Stimulated activated naive CD4-positive, alpha-beta T cell (primary cell): ENCODE data around the gene PTTG1.

Experiments
- DNase-seq, 6 experiments: peaks; one replicate each; lab custom pipeline; 2025; lab: John Stamatoyannopoulos, UW

PTTG1 gene

DNA sequence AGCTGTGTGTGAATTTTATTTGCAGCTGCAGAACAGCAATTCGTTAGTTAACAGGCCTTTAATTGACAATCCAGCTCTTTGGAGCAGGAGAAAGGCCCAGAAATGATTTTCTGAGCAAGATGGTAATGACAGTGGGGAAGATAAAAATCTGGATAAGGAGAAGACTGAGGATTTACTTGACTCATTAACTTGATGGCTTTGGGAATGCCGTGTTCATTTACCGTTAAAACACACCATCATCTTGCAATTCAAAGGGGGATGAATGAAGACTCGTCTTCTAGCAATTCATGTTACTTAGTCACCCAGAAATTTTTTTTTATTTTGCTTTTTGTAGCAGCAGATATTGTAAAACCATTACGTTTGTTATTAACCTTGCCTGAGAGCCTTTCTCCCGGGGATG lies 52.0 kb downstream of the PTTG1 start:
- DNase-seq: no peak

- DNase-seq: no peak
Observed at GRCh38 chr5:160474084-160474483, 52.4 kb downstream of the PTTG1 start.

DNA sequence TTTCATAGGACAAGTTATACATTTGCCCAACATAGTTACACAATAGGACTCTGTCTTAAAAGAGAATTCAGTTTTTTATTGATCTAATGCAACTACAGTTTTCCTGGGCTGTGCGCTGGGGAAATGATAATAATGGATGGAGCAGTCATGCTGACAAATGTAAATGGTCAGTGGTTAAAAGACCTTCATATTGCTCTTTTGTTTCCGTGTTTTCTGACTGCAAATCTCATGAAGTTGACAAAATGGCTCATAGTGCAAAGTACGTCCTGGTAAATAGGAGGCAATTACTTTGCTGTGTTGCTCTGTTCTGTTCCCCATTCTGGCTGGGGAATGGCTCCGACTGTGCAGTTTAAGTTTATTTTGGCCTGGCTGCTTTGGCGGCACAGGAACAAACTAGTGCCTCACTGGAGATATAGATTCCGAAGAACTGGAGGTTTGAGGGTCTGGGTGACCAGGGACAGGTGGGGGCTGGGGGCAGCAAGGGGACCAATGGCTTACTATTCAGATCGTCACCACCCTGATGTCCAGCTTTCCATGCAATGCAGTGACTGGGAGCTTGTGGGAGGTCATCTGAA lies 54.3 kb downstream of the PTTG1 start:
- peak in 1 of 6 experiments; percentile 1 for DNase-seq

- peak in 1 of 6 experiments; percentile 1 for DNase-seq
Observed at GRCh38 chr5:160477266-160477970, 55.8 kb downstream of the PTTG1 start.

- DNase-seq: no peak
Observed at GRCh38 chr5:160478163-160478562, 56.5 kb downstream of the PTTG1 start.
